Activated CD4-positive, alpha-beta memory T cell treated with anti-CD3 and anti-CD28 coated beads for 36 hours (primary cell): ENCODE results near the gene DHRS7B. TPM values are rescaled to one million over a fixed set of nuclear protein-coding genes. Genes with fewer than 3 reads are reported as not detected.

Experiments used
- CTCF ChIA-PET: fragments of 350-600 bp; sonication (Branson Sonifier 250); formaldehyde crosslinking; loops from one replicate; lab custom pipeline; 2021; ENCODE audit warnings: antibody characterized with exemption, inconsistent platforms; lab: Charles Lee
- POLR2A ChIA-PET: fragments of 350-600 bp; sonication (Branson Sonifier 250); formaldehyde crosslinking; loops from one replicate; lab custom pipeline; 2021; ENCODE audit warnings: antibody characterized with exemption; lab: Charles Lee
- DNase-seq: peaks from one replicate; pipeline ENCODE4 v3.0.0-alpha.2; 2020
- H3K27ac Mint-ChIP-seq: one replicate; pipeline ENCODE4 v1.8.0; 2021; ENCODE audit warnings: mixed read lengths
- H3K27me3 Mint-ChIP-seq: one replicate; pipeline ENCODE4 v1.8.0; 2021; ENCODE audit warnings: mixed read lengths
- H3K36me3 Mint-ChIP-seq: one replicate; pipeline ENCODE4 v1.8.0; 2021; ENCODE audit warnings: mixed read lengths
- H3K4me1 Mint-ChIP-seq: one replicate; pipeline ENCODE4 v1.8.0; 2021; ENCODE audit warnings: low read depth, mixed read lengths
- H3K4me3 Mint-ChIP-seq: one replicate; pipeline ENCODE4 v1.8.0; 2021; ENCODE audit warnings: mild to moderate bottlenecking, mixed read lengths
- H3K9me3 Mint-ChIP-seq: one replicate; pipeline ENCODE4 v1.8.0; 2021; ENCODE audit warnings: mixed read lengths
- intact Hi-C: fragments of 100-400 bp; cut with micrococcal nuclease; formaldehyde crosslinking; loops from one replicate; pipeline ENCODE4 v1.15.1; 2023
- total RNA-seq, 2 experiments: library from RNA; stranded (reverse); gene quantifications; one replicate each; pipeline ENCODE4 v1.2.3, GENCODE V29; 2021

DHRS7B gene
- total RNA-seq, 2 experiments from 2014 or later = 13.5 to 15.9 TPM

- Mint-ChIP-seq H3K9me3 (no peaks in the 10 kb centered on the region), H3K4me1 (peaks cover 13% of the 10 kb centered on the region), H3K27ac (no peak overlapping the region), H3K27me3 (no peaks in the 10 kb centered on the region), H3K4me3 (no peak overlapping the region), H3K36me3 (peaks cover 6% of the 10 kb centered on the region)
- ChIA-PET POLR2A (no interaction called here), CTCF (no interaction called here)
- DNase-seq = no peak
- intact Hi-C loops = no loop called here
These were observed 78.2 kb downstream of the DHRS7B start for GRCh38 chr17:21204935-21205334.

- no peak overlapping the region for H3K27ac Mint-ChIP-seq
- POLR2A ChIA-PET = no interaction called here
- intact Hi-C loops = no loop called here
- H3K4me1 Mint-ChIP-seq = peaks cover 38% of the 10 kb centered on the region
- CTCF ChIA-PET = interaction anchor here (0.8 kb wide), 1 partner anchor 89 kb away, joined by 3 read pairs; no protein-coding TSS in a partner anchor
- no peak overlapping the region for H3K4me3 Mint-ChIP-seq
- H3K27me3 Mint-ChIP-seq = no peaks in the 10 kb centered on the region
- H3K9me3 Mint-ChIP-seq = no peaks in the 10 kb centered on the region
- DNase-seq = no peak
- H3K36me3 Mint-ChIP-seq = peaks cover 11% of the 10 kb centered on the region
These were observed 81.6 kb downstream of the DHRS7B start for GRCh38 chr17:21208352-21208751.

GRCh38 chr17:21209511-21210175 lies 82.9 kb downstream of the DHRS7B start:
- H3K4me3 Mint-ChIP-seq = no peak overlapping the region
- no peak overlapping the region for H3K27ac Mint-ChIP-seq
- DNase-seq = no peak
- intact Hi-C loops = no loop called here
- peaks cover 11% of the 10 kb centered on the region for H3K36me3 Mint-ChIP-seq
- no peaks in the 10 kb centered on the region for H3K27me3 Mint-ChIP-seq
- ChIA-PET POLR2A (interaction anchor here (0.5 kb wide), 1 partner anchor 52 kb away, joined by 3 read pairs; no protein-coding TSS in a partner anchor), CTCF (no interaction called here)
- peaks cover 38% of the 10 kb centered on the region for H3K4me1 Mint-ChIP-seq
- no peaks in the 10 kb centered on the region for H3K9me3 Mint-ChIP-seq

GRCh38 chr17:21210411-21211076 lies 83.8 kb downstream of the DHRS7B start:
- H3K4me3 Mint-ChIP-seq = no peak overlapping the region
- H3K4me1 Mint-ChIP-seq = peaks cover 45% of the 10 kb centered on the region
- no peak for DNase-seq
- H3K36me3 Mint-ChIP-seq = peaks cover 11% of the 10 kb centered on the region
- no peaks in the 10 kb centered on the region for H3K27me3 Mint-ChIP-seq
- ChIA-PET POLR2A (interaction anchor here (0.5 to 1.0 kb wide), 2 partner anchors 52 to 167 kb away, joined by 3 to 4 read pairs; partner anchors contain the start of gene USP22), CTCF (interaction anchor here (0.7 to 0.8 kb wide), 2 partner anchors 77 to 111 kb away, joined by 3 to 5 read pairs; no protein-coding TSS in a partner anchor)
- H3K9me3 Mint-ChIP-seq = no peaks in the 10 kb centered on the region
- H3K27ac Mint-ChIP-seq = no peak overlapping the region
- intact Hi-C loops = no loop called here

- ChIA-PET POLR2A (interaction anchor here (1.0 kb wide), 1 partner anchor 169 kb away, joined by 4 read pairs; the partner anchor contains the start of gene USP22), CTCF (interaction anchor here (0.8 to 1.6 kb wide), 5 partner anchors 8 to 300 kb away, joined by 3 to 8 read pairs (median 3); no protein-coding TSS in a partner anchor)
- H3K4me3 Mint-ChIP-seq = peak overlapping the region; percentile 84
- H3K36me3 Mint-ChIP-seq = peaks cover 13% of the 10 kb centered on the region
- H3K27me3 Mint-ChIP-seq = no peaks in the 10 kb centered on the region
- peak; percentile 27 for DNase-seq
- peaks cover 57% of the 10 kb centered on the region for H3K4me1 Mint-ChIP-seq
- intact Hi-C loops = no loop called here
- no peaks in the 10 kb centered on the region for H3K9me3 Mint-ChIP-seq
- no peak overlapping the region for H3K27ac Mint-ChIP-seq
These were observed 85.2 kb downstream of the DHRS7B start for GRCh38 chr17:21211825-21212479.

GRCh38 chr17:21212826-21213637 lies 86.3 kb downstream of the DHRS7B start:
- H3K27me3 Mint-ChIP-seq = no peaks in the 10 kb centered on the region

GRCh38 chr17:21213638-21214014 lies 86.9 kb downstream of the DHRS7B start:
- peaks cover 13% of the 10 kb centered on the region for H3K36me3 Mint-ChIP-seq

More at GRCh38 chr17:21212826-21213637, 86.3 kb downstream of the DHRS7B start:
- ChIA-PET CTCF (interaction anchor here (0.5 to 1.6 kb wide), 8 partner anchors 9 to 169 kb away, joined by 3 to 8 read pairs (median 3); no protein-coding TSS in a partner anchor), POLR2A (interaction anchor here (0.6 to 2.1 kb wide), 5 partner anchors 40 to 324 kb away, joined by 3 to 7 read pairs (median 5); partner anchors contain the start of genes NATD1 and USP22)
- Mint-ChIP-seq H3K36me3 (peaks cover 13% of the 10 kb centered on the region), H3K9me3 (no peaks in the 10 kb centered on the region), H3K4me1 (peaks cover 66% of the 10 kb centered on the region), H3K4me3 (peak overlapping the region; percentile 84), H3K27ac (peak overlapping the region; percentile 91)
- DNase-seq = no peak
- intact Hi-C loops = no loop called here

GRCh38 chr17:21214015-21214776 lies 87.4 kb downstream of the DHRS7B start, which contains the start of gene TMEM11:
TSS of gene TMEM11 (minus strand) at chr17:21214161. CDS start at chr17:21214152, 9 bp downstream.
- peak within 1 kb of the TSS; percentile 84 for H3K4me3 Mint-ChIP-seq

More at GRCh38 chr17:21213638-21214014, 86.9 kb downstream of the DHRS7B start:
- intact Hi-C loops = loop anchor here (1.0 to 2.0 kb wide), 5 partner anchors 39 to 170 kb away; partner anchors contain the start of genes DHRS7B, NATD1 and USP22
- H3K4me3 Mint-ChIP-seq = peak overlapping the region; percentile 84
- POLR2A ChIA-PET = interaction anchor here (1.5 to 2.1 kb wide), 3 partner anchors 62 to 170 kb away, joined by 5 to 7 read pairs (median 5); partner anchors contain the start of gene USP22
- H3K27ac Mint-ChIP-seq = peak overlapping the region; percentile 91
- H3K9me3 Mint-ChIP-seq = no peaks in the 10 kb centered on the region
- peaks cover 67% of the 10 kb centered on the region for H3K4me1 Mint-ChIP-seq
- DNase-seq = no peak
- CTCF ChIA-PET = interaction anchor here (0.9 to 1.6 kb wide), 3 partner anchors 62 to 92 kb away, joined by 3 to 6 read pairs (median 3); no protein-coding TSS in a partner anchor
- no peaks in the 10 kb centered on the region for H3K27me3 Mint-ChIP-seq

GRCh38 chr17:21214777-21215541 lies 88.2 kb downstream of the DHRS7B start:
- POLR2A ChIA-PET = interaction anchor here (0.6 to 1.5 kb wide), 2 partner anchors 35 to 44 kb away, joined by 3 read pairs; no protein-coding TSS in a partner anchor
- peaks cover 10% of the 10 kb centered on the region for H3K36me3 Mint-ChIP-seq
- H3K4me3 Mint-ChIP-seq = peak overlapping the region; percentile 84
- peak overlapping the region; percentile 58 for H3K27ac Mint-ChIP-seq
- CTCF ChIA-PET = no interaction called here
- no peaks in the 10 kb centered on the region for H3K9me3 Mint-ChIP-seq
- H3K4me1 Mint-ChIP-seq = peaks cover 68% of the 10 kb centered on the region
- intact Hi-C loops = loop anchor here (1.0 to 2.0 kb wide), 5 partner anchors 38 to 172 kb away; partner anchors contain the start of genes DHRS7B, NATD1 and USP22
- no peaks in the 10 kb centered on the region for H3K27me3 Mint-ChIP-seq
- DNase-seq = no peak

More at GRCh38 chr17:21214015-21214776, 87.4 kb downstream of the DHRS7B start, which contains the start of gene TMEM11:
- ChIA-PET POLR2A (interaction anchor here (0.6 to 2.1 kb wide), 5 partner anchors 36 to 171 kb away, joined by 3 to 7 read pairs (median 5); partner anchors contain the start of gene USP22), CTCF (interaction anchor here (1.6 kb wide), 1 partner anchor 93 kb away, joined by 6 read pairs; no protein-coding TSS in a partner anchor)
- no peaks in the 10 kb centered on the region for H3K9me3 Mint-ChIP-seq
- H3K36me3 Mint-ChIP-seq = peaks cover 13% of the 10 kb centered on the region
- H3K27ac Mint-ChIP-seq = peak within 1 kb of the TSS; percentile 91
- H3K4me1 Mint-ChIP-seq = peaks cover 68% of the 10 kb centered on the region
- peak; percentile 96 for DNase-seq
- intact Hi-C loops = loop anchor here (1.0 to 2.0 kb wide), 5 partner anchors 39 to 171 kb away; partner anchors contain the start of genes DHRS7B, NATD1 and USP22
- no peaks in the 10 kb centered on the region for H3K27me3 Mint-ChIP-seq
